NCI-H1694 (cell line): ENCODE measurements around the gene BCKDHB.
"Not testable (repeated sequence)": the region's sequence is repeated elsewhere in the genome, so short reads cannot be mapped to it uniquely, and the experiment has no call there.

Experiments
- DNase-seq: peaks from one replicate; lab custom pipeline; 2025; lab: John Stamatoyannopoulos, UW

Gene BCKDHB

GRCh38 chr6:80106418-80107235, at the start of gene BCKDHB:
Gene BCKDHB, plus strand, starts transcription at chr6:80106671. Its CDS starts 23 bp downstream, at chr6:80106694.
- peak; percentile 95 for DNase-seq

DNA sequence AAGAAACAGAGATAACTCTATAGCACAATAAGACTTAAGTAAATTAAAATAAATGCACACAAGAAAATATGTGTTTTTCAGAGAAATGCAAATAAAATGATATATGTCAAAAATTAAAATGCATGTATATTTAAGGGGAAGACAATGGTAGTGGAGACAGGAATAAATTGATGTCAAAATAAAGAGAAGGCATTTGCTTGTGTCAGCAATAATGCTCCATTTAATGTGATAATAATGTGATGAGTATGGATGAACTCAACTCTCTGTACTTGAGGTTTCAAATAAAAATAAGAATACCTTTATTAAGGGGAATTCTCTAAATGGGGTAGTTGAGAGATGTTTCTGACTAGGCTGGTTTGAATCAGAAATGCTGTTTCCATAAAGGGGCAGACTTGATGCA, 45.7 kb upstream of the BCKDHB start:
- DNase-seq, result no peak

DNA sequence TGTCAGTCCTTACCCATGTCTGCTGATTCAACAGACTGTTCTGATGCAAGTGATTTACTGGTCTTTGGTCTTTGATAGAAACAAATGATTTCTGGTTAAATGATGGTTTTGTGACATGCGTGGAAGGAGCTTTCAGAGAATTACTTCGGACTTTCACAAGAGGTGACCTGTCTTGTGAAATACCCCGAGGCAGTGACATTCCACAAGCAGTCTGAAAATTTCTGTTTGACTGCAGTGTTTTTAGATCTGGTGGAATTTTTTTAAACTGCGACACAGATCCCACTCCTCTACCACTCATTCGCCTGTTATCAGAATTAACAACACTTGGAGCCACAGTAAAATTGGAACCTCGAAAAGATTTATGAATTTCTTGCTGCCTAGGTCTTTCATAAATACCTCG, 38.3 kb upstream of the BCKDHB start:
- not testable (repeated sequence) for DNase-seq

DNA sequence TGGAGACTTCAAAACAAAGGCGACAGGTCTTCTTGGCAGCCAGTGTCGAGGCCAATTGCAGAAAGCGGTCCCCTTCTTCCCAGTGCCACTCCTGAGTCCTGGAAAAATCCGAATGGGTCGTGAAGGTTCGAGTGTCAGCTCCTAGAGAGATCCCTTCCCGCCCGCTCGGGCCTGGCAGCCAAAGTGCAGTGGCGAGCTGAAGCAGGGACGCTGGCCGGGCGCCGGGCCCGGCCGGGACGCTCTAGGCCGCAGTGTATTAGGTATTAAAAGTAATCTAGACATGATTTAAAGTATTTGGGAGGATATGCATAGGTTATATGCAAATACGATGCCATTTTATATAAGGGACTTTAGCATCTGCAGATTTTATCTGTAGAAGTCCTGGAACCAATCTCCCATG, 36.0 kb upstream of the BCKDHB start:
- not testable (repeated sequence) for DNase-seq

DNA sequence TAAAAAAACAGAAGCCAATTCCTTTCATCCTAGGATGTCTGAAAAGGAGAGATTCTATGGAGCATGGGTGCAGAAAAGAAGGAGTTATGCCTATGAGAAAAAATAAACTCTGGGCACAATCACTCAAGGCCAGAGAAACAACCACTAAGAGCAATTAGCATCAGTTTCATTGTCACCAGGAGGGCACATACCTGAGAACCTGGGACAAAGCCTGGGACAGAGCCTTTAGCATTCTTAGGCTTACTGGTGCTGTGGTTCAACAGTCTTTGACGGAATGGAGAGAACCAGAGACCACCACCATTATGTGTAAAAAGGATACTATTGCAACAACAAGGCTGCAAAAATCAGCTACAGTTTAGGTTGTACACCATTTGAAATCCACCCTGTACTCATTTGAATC, 29.4 kb upstream of the BCKDHB start:
- DNase-seq, result no peak

DNA sequence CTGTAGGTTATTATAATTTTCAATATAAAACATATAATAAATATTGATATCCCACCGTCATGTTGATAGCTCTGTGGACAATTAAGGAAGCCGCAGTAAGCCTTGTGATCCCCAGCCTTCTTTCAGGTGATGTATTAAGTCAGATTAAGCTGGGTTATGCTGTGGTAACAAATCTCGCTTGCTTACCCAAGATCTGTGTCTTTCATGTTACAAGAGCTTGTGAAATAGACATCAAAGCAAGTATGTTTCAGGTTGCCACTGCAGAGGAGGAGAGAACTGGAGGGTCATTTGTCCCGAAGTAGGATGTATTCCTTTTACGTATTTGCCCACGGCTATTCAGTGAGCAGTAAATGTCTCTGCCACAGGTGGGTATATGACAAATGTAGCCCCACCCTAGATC, 17.8 kb upstream of the BCKDHB start:
- DNase-seq, result no peak

- DNase-seq, result no peak
These were observed 15.0 kb upstream of the BCKDHB start for GRCh38 chr6:80091506-80091905.

GRCh38 chr6:80094017-80094416, 12.5 kb upstream of the BCKDHB start:
- no peak for DNase-seq

DNA sequence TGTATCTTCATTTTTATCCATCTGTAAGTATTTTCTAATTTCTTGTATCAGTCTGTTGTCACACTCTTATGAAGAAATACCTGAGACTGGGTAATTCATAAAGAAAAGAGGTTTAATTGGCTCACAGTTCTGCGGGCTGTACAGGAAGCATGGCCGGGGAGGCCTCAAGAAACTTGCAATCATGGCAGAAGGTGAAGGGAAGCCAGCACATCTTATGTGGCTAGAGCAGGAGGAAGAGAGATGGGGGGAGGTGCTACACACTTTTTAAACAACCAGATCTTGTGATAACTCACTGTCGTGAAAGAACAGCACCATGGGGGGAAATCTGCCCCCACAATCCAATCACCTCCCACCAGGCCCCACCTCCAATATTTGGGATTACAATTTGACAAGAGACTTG, 10.9 kb upstream of the BCKDHB start:
- DNase-seq, result no peak

DNA sequence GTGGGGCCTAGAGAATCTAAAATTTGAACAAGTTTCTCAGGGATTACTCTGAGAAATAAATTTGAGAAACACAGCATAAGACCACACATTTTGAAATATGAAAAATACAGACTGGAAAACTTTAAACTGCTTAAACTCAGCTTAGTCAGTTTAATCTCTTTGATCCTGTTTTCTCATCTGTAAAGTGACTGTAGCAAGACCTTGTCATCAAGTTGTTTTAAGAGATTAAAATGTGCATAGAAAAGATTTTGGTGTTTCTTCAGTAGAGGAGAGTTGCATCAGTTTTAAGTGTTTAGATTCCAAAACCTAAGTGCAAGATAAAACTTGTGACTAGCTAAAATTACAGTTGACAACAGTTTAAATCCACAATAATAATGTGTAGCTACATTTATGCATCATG, 8.1 kb upstream of the BCKDHB start:
- no peak for DNase-seq

GRCh38 chr6:80104520-80104919, 2.0 kb upstream of the BCKDHB start:
- no peak for DNase-seq

DNA sequence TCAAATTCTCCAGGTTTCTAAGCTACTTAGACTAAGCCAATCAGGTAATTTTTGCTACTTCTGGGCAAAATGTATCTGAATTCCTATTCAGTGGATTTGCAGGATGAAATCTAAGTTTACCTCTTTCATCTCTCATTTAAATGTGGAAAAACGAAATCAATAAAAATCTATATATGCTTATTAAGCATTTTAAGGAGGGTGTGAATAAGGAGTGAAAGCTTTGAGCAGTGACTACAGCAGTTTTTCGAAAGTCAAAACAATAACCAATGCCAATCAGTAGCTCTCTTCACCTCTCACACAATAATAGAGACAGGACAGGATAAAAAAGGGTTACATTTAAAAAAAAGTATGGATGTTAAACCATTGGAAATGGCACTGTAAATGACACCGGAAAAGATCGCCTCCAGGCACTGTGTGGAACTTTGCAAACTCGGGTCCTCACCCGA, 476 bp upstream of the BCKDHB start:
- DNase-seq, result no peak

- DNase-seq, result not testable (repeated sequence)
These were observed 16.1 kb downstream of the BCKDHB start for GRCh38 chr6:80122576-80122975.

DNA sequence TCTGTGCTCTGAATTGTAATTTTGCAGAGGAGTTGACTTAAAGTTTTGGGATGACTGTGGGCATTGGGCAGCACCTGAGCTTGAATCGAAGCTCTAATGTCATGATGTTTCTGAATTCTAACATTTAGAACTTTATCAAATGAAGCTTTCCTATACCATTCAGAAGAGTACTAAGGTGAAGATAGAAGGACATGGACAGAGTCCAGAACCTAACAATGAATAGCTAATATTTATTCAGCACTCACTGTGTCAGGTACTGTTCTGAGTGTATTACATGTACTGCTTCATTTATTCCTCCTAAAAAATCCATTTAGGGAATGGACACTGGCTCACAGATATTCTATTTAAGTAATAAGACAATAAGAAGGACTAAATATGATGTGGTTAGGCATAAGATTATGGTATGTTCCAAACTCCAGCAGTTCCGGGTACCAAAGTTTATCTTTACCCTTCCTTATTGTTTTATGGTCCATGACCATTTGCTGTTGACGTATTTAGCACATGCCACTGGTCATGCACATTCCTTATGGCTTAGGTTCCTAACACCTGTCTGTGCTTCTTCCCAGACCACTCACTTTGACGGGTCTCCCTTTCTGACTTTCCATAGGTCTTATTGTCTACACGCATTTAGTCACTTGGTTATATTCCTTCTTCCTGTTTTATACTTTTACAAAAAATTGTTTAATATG, 20.3 kb downstream of the BCKDHB start:
- no peak for DNase-seq

- no peak for DNase-seq
These were observed 23.0 kb downstream of the BCKDHB start for GRCh38 chr6:80129485-80129884.

- peak; percentile 64 for DNase-seq
These were observed 26.5 kb downstream of the BCKDHB start for GRCh38 chr6:80133020-80133419.

DNA sequence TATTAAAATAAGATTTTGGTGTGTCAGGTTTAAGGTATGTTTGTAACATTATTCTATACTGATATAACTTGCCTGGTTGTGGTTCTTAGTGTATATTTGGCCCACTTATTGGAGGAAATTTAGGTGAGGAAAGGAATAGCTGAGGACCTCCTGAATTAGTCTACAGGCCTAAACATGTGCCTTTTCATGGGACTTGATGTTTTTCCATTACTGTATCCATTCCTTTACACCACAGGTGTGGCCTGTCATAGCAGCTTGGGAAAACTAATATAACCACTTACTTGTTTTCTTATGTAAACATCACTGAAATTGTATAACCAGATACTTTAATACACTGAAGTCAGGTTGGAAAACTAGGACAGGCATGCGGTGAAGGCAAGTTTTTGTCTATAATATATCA, 27.6 kb downstream of the BCKDHB start:
- DNase-seq, result no peak

DNA sequence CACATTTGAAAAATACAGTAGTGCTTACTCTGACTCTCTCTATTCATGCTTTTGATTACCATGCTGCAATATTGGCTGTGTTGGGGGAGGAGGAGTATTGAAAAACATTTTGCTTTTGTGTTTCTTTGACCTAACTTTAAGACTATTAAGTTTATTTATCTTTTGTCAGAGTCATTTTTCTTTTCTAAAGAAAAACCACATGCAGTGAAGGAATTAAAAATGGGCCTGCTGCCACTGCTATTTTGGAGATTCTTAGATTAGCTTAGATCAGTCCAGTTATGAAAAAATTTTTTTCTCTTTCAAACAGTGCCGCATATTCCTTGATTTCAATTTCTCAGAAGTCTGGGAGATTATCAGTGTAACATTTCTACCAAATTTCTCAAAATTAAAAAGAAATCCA, 36.1 kb downstream of the BCKDHB start:
- DNase-seq, result no peak

GRCh38 chr6:80143419-80143937, 37.0 kb downstream of the BCKDHB start:
- DNase-seq, result no peak

DNA sequence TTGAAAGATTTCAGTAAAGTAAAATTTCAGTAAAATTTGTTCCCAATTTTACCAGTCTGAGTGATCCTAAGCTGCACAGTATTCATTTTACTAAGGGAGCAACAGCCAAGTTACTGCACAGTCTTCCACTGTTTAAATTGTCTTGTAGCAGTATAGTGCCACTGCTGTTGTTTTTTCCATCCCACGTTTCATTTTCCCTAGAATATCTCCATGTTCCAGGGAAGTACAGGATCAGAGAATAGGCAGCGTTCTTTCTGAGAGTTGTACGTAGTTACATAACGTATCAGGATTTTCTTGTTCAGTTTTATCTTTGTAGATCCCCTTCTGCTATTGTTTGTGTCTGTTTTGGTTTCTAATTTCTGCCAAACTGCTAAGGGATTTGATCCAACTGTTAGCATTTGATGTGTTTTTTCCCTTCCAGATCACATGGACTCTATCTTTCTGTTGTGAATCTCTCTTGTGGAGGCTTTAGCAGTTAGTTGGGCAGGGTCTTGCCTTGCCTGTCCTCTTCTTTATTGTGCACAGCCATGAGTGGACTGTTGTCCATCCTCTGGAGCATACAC, 38.4 kb downstream of the BCKDHB start:
- no peak for DNase-seq

DNA sequence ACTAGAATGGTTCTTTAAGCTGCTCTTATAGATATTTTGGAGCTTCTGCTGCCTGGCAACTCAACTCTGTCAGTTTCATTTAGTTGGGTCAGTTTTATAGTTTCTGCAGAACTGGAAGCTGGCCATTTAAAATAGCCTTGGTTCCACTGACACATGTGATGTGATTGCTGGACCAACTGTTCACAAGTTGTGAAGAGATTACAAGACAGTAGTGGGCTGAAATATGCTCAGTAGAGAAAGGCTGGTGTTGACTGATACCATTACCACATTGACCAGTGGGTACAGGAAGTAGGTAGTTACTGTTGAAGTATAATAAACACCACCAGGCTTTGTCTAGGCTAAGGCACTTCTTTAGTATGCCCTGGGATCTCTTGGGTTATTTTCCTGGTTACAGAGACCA, 39.0 kb downstream of the BCKDHB start:
- DNase-seq, result no peak

DNA sequence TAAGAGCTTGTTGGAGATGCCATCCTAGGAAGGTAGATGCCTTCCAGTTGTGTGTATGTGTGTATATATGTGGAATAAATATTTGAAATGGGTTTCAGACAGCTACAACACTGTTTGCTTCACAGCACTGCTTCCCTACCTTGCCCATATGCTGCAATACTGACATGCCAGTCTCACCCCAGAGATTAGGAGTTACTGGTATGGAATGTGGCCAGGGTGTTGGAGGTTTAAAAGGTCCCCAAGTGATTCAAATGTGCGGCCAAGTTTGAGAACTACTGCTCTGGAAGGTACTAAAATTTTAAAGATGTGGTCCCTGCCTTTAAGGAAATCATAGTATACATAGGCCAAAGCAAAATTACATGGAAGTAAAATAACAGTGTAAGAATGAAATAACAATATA, 39.5 kb downstream of the BCKDHB start:
- no peak for DNase-seq

DNA sequence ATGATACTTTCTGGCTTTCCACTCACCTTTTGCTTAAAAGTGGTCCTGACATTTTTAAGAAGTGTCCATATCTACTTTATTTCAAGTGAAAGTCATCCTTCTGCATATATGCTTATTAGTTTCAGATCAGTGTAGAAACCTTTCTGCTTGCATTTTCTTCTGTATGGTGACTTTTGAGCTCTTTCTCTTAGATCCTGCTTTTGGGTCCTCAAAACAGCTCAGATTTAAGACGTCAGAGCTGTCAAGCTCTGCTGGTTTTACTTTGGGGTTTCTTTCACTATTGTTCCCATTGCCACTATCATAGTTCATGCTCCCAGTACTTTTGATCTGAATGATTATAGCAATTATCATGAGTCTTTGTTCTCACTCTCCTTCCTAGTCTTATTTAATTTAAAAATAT, 41.7 kb downstream of the BCKDHB start:
- DNase-seq, result no peak
